ENCODE data around the gene MXRA5.
"Not testable (repeated sequence)": the region's sequence is repeated elsewhere in the genome, so short reads cannot be mapped to it uniquely, and the experiment has no call there.

Gene MXRA5

GRCh38 chrX:3293251-3293650, 53.2 kb downstream of the MXRA5 start:
- Mint-ChIP-seq H3K27me3 (no peaks in the 10 kb centered on the region), H3K27ac (no peak overlapping the region), H3K9me3 (no peaks in the 10 kb centered on the region), H3K36me3 (no peaks in the 10 kb centered on the region), H3K4me3 (no peak overlapping the region), H3K4me1 (no peaks in the 10 kb centered on the region)
- no peak for DNase-seq (ENCODE audit: low spot score in 2 of 2)
- no peak for ATAC-seq (ENCODE audit: low read depth)

- ATAC-seq (ENCODE audit: low read depth) (no peak), DNase-seq (ENCODE audit: low spot score in 2 of 2) (no peak)
- Mint-ChIP-seq H3K4me3 (no peak overlapping the region), H3K27ac (no peak overlapping the region), H3K36me3 (no peaks in the 10 kb centered on the region), H3K27me3 (no peaks in the 10 kb centered on the region), H3K4me1 (no peaks in the 10 kb centered on the region), H3K9me3 (no peaks in the 10 kb centered on the region)
Measured at GRCh38 chrX:3290561-3290960, 55.9 kb downstream of the MXRA5 start.

GRCh38 chrX:3286196-3286945, 60.1 kb downstream of the MXRA5 start:
- H3K27ac Mint-ChIP-seq, result no peak overlapping the region
- no peaks in the 10 kb centered on the region for H3K27me3 Mint-ChIP-seq
- H3K4me1 Mint-ChIP-seq, result no peaks in the 10 kb centered on the region
- no peaks in the 10 kb centered on the region for H3K9me3 Mint-ChIP-seq
- no peak for ATAC-seq (ENCODE audit: low read depth)
- H3K4me3 Mint-ChIP-seq, result no peak overlapping the region
- H3K36me3 Mint-ChIP-seq, result no peaks in the 10 kb centered on the region
- DNase-seq (ENCODE audit: low spot score in 2 of 2), result no peak

GRCh38 chrX:3280706-3281105, 65.7 kb downstream of the MXRA5 start:
- H3K4me3 Mint-ChIP-seq, result no peak overlapping the region
- DNase-seq (ENCODE audit: low spot score in 2 of 2) (no peak), ATAC-seq (ENCODE audit: low read depth) (no peak)
- H3K27me3 Mint-ChIP-seq, result no peaks in the 10 kb centered on the region
- no peaks in the 10 kb centered on the region for H3K36me3 Mint-ChIP-seq
- H3K27ac Mint-ChIP-seq, result no peak overlapping the region
- H3K4me1 Mint-ChIP-seq, result no peaks in the 10 kb centered on the region
- no peaks in the 10 kb centered on the region for H3K9me3 Mint-ChIP-seq

GRCh38 chrX:3273668-3274067, 72.8 kb downstream of the MXRA5 start:
- H3K27ac Mint-ChIP-seq; H3K9me3 Mint-ChIP-seq; H3K27me3 Mint-ChIP-seq; H3K4me3 Mint-ChIP-seq; ATAC-seq (ENCODE audit: low read depth); DNase-seq (ENCODE audit: low spot score in 2 of 2); H3K4me1 Mint-ChIP-seq; H3K36me3 Mint-ChIP-seq: not testable (repeated sequence)

- Mint-ChIP-seq H3K4me1 (no peaks in the 10 kb centered on the region), H3K27ac (no peak overlapping the region)
- no peak for ATAC-seq (ENCODE audit: low read depth)
Measured at GRCh38 chrX:3271834-3272186, 74.6 kb downstream of the MXRA5 start.

GRCh38 chrX:3271183-3271833, 75.1 kb downstream of the MXRA5 start:
- Mint-ChIP-seq H3K36me3 (no peaks in the 10 kb centered on the region), H3K4me1 (no peaks in the 10 kb centered on the region), H3K9me3 (no peaks in the 10 kb centered on the region), H3K4me3 (no peak overlapping the region), H3K27me3 (no peaks in the 10 kb centered on the region), H3K27ac (no peak overlapping the region)
- DNase-seq (ENCODE audit: low spot score in 2 of 2), result no peak
- ATAC-seq (ENCODE audit: low read depth), result no peak

More at GRCh38 chrX:3271834-3272186, 74.6 kb downstream of the MXRA5 start:
- Mint-ChIP-seq H3K27me3 (no peaks in the 10 kb centered on the region), H3K9me3 (no peaks in the 10 kb centered on the region), H3K36me3 (no peaks in the 10 kb centered on the region), H3K4me3 (no peak overlapping the region)
- no peak for DNase-seq (ENCODE audit: low spot score in 2 of 2)

- Mint-ChIP-seq H3K36me3 (peaks cover under 1% of the 10 kb centered on the region), H3K4me3 (no peak overlapping the region), H3K4me1 (no peaks in the 10 kb centered on the region), H3K27me3 (peaks cover under 1% of the 10 kb centered on the region), H3K9me3 (peaks cover 2% of the 10 kb centered on the region), H3K27ac (no peak overlapping the region)
- DNase-seq (ENCODE audit: low spot score in 2 of 2), result no peak
- ATAC-seq (ENCODE audit: low read depth), result no peak
Measured at GRCh38 chrX:3268829-3269228, 77.6 kb downstream of the MXRA5 start.

- Mint-ChIP-seq H3K27ac (no peak overlapping the region), H3K27me3 (peaks cover 2% of the 10 kb centered on the region), H3K4me1 (no peaks in the 10 kb centered on the region), H3K36me3 (peaks cover 2% of the 10 kb centered on the region), H3K4me3 (no peak overlapping the region), H3K9me3 (peaks cover 4% of the 10 kb centered on the region)
- ATAC-seq (ENCODE audit: low read depth), result no peak
- DNase-seq (ENCODE audit: low spot score in 2 of 2), result no peak
Measured at GRCh38 chrX:3263681-3264126, 82.7 kb downstream of the MXRA5 start.

GRCh38 chrX:3262901-3263300, 83.6 kb downstream of the MXRA5 start:
- H3K27ac Mint-ChIP-seq, result no peak overlapping the region
- H3K4me3 Mint-ChIP-seq, result no peak overlapping the region
- peaks cover 4% of the 10 kb centered on the region for H3K9me3 Mint-ChIP-seq
- H3K36me3 Mint-ChIP-seq, result peaks cover 2% of the 10 kb centered on the region
- ATAC-seq (ENCODE audit: low read depth), result no peak
- H3K4me1 Mint-ChIP-seq, result no peaks in the 10 kb centered on the region
- no peak for DNase-seq (ENCODE audit: low spot score in 2 of 2)
- peaks cover 2% of the 10 kb centered on the region for H3K27me3 Mint-ChIP-seq

All from memory B cell (primary cell).